Measurements from ENCODE around the gene ASTN2. TPM values are rescaled to one million over a fixed set of nuclear protein-coding genes. Genes with fewer than 3 reads are reported as not detected.
A peak's percentile ranks its signal among the peaks of the same experiment; 100 is the strongest.

The ASTN2 gene
- total and polyA plus RNA-seq, 2 experiments from 2014 or later: 5.6 to 7.7 TPM

DNA sequence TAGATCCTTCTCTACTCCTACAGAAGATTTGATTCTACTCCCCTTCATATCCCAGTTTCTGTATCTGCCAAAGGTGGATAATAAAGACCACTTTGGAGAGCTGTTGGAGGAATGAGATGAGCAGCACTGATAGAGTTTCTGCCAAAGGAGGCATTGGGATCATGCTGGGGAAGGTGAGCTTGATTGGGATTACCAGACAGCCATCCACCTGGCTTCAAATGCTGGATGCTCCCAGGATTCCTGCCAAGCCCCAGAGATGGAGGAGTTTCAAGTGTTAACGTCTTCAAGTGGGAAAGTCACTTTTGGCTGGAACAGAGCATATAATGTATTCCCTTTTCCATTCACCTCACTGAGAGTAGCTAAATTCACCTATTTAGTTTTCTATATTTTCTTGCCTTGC lies 379.3 kb downstream of the ASTN2 start:
- TF ChIP-seq, protein P1, sequence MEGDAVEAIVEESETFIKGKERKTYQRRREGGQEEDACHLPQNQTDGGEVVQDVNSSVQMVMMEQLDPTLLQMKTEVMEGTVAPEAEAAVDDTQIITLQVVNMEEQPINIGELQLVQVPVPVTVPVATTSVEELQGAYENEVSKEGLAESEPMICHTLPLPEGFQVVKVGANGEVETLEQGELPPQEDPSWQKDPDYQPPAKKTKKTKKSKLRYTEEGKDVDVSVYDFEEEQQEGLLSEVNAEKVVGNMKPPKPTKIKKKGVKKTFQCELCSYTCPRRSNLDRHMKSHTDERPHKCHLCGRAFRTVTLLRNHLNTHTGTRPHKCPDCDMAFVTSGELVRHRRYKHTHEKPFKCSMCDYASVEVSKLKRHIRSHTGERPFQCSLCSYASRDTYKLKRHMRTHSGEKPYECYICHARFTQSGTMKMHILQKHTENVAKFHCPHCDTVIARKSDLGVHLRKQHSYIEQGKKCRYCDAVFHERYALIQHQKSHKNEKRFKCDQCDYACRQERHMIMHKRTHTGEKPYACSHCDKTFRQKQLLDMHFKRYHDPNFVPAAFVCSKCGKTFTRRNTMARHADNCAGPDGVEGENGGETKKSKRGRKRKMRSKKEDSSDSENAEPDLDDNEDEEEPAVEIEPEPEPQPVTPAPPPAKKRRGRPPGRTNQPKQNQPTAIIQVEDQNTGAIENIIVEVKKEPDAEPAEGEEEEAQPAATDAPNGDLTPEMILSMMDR (IDR thresholded peaks at IDR 0.05; ENCODE audit: low read depth, low read length): no peak
- no peaks in the 10 kb centered on the region for H3K36me3 ChIP-seq
- DNase-seq (ENCODE audit: low read depth in 1 of 2, low spot score in 1 of 2): no peak
- no peaks in the 10 kb centered on the region for H3K27me3 ChIP-seq
- H3K4me1 ChIP-seq (ENCODE audit: low read depth): no peaks in the 10 kb centered on the region
- H3K27ac ChIP-seq: no peak overlapping the region
- H3K9me3 ChIP-seq (ENCODE audit: low read depth): no peaks in the 10 kb centered on the region
- no peak overlapping the region for H3K4me3 ChIP-seq

DNA sequence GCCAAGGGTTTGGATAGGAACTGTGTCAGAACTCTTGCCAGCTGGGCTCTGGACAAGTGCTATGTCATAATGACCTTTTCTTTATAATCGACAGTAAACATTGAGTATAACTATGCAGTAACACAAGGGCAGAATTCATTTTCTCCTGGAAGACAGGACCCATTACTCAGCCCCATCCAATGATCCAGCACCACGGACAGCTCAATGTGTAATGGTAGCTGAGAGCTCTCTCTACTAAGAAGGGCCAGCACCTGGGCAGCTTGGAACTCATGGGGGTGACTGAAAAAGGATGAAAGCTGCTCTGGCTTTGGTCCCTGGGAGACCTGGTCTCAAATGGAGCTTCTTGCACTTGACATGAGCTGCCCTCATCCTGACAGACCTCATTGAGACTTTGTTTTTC lies 380.0 kb downstream of the ASTN2 start:
- no peaks in the 10 kb centered on the region for H3K4me1 ChIP-seq (ENCODE audit: low read depth)
- H3K9me3 ChIP-seq (ENCODE audit: low read depth): no peaks in the 10 kb centered on the region
- TF ChIP-seq, protein P1 (IDR thresholded peaks at IDR 0.05; ENCODE audit: low read depth, low read length): no peak
- H3K27ac ChIP-seq: no peak overlapping the region
- no peaks in the 10 kb centered on the region for H3K27me3 ChIP-seq
- H3K4me3 ChIP-seq: no peak overlapping the region
- no peaks in the 10 kb centered on the region for H3K36me3 ChIP-seq
- DNase-seq (ENCODE audit: low read depth in 1 of 2, low spot score in 1 of 2): peak; percentile 4 to 56

DNA sequence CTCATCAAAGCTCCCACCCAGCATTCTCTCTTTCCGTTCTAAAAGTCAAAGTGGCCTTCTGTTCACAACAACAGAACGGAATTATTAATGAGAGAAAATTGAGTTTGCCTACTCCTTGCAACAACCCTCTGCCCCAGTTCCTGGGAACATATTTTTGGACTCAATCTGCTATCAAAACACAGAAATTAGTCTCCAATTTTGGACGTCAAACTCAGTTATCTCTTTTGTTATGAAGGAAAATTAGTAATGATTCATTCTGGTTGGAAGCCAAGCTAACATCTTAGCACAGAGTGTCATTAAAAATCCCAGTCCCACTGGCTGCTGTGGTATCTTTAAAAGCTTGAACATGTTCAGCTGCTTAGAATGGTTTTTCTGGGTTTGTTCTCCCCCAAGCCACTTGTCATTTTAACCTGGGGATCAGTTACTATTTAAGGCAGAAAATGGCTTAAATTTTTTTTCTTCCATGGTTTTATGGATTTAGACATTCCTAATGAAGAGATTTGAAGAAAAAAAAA lies 384.5 kb downstream of the ASTN2 start:
- Histone ChIP-seq H3K4me1 (ENCODE audit: low read depth) (no peaks in the 10 kb centered on the region), H3K27ac (no peak overlapping the region), H3K4me3 (no peak overlapping the region), H3K27me3 (no peaks in the 10 kb centered on the region), H3K9me3 (ENCODE audit: low read depth) (no peaks in the 10 kb centered on the region), H3K36me3 (no peaks in the 10 kb centered on the region)
- TF ChIP-seq, protein P1 (IDR thresholded peaks at IDR 0.05; ENCODE audit: low read depth, low read length): no peak
- DNase-seq (ENCODE audit: low read depth in 1 of 2, low spot score in 1 of 2): no peak

DNA sequence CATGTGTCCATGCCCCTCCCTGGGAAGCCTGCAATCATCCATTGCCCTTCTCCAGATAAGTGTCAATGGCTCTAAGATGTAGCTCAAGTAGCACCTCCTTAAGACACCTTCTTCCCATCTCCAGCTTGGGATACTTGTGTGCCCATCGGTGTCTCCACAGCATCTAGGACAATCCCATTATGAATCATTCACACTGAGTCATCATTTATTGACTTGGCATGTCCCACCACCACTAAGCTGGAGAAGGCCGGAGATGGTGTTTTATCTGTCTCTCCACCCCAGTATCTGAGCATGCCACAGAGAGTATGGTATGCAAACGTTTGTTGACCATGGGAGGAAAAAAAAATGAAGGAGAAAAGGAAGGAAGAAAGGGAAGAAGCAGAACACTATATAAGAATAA lies 385.5 kb downstream of the ASTN2 start:
- no peaks in the 10 kb centered on the region for H3K9me3 ChIP-seq (ENCODE audit: low read depth)
- no peaks in the 10 kb centered on the region for H3K27me3 ChIP-seq
- H3K36me3 ChIP-seq: no peaks in the 10 kb centered on the region
- no peak overlapping the region for H3K4me3 ChIP-seq
- DNase-seq (ENCODE audit: low read depth in 1 of 2, low spot score in 1 of 2): no peak
- TF ChIP-seq, protein P1 (IDR thresholded peaks at IDR 0.05; ENCODE audit: low read depth, low read length): no peak
- no peaks in the 10 kb centered on the region for H3K4me1 ChIP-seq (ENCODE audit: low read depth)
- no peak overlapping the region for H3K27ac ChIP-seq

DNA sequence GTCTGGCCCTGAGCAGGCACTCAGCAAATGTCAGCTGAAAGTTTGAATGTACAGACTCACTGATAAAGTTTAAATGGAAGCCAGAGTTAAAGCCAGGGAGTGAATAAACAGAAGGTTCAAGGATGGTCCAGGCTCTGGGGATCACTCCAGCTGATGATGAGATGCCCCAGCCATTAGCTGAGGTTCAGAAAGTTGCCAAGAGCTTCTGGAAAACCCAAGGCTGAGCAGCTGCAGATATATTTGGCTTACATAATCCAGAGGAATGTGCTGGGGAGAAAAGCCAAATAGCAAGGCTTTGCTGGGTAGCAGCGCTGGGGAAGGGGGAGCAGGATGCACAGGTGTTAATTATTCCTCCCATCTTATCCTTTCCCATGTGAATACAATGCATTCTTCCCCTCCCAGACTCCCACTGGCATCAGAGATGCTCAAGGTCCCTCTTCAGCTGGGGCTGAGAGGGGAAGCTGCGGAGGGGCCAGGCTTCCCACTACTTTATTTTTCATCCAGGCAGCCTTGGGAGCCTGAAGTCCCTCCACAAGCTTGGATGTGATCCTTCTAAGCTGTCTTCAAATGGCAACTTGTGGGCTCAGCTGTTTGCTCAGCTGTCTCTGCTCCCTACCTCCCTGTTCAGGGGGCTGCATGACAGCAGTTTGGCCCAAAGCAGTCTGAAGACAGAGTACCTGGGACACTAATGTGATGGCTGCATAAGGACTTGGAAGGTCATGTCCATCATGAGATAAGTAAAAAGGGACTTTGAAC lies 386.6 kb downstream of the ASTN2 start:
- no peaks in the 10 kb centered on the region for H3K9me3 ChIP-seq (ENCODE audit: low read depth)
- TF ChIP-seq, protein P1 (IDR thresholded peaks at IDR 0.05; ENCODE audit: low read depth, low read length): no peak
- no peaks in the 10 kb centered on the region for H3K4me1 ChIP-seq (ENCODE audit: low read depth)
- no peak overlapping the region for H3K27ac ChIP-seq
- H3K4me3 ChIP-seq: no peak overlapping the region
- H3K36me3 ChIP-seq: no peaks in the 10 kb centered on the region
- no peak for DNase-seq (ENCODE audit: low read depth in 1 of 2, low spot score in 1 of 2)
- H3K27me3 ChIP-seq: no peaks in the 10 kb centered on the region
